HepG2 (cell line): Measurements from ENCODE around the gene IQCH. TPM values are rescaled to one million over a fixed set of nuclear protein-coding genes. Genes with fewer than 3 reads are reported as not detected.

ENCODE experiments used
- ATAC-seq: fragments of 200-7000 bp; cut with Tn5 transposase; 3 replicates; pipeline ENCODE4 v1.9.1; 2020; ENCODE audit warnings: mild to moderate bottlenecking, moderate library complexity
- BruUV-seq: library from RNA; stranded (reverse); fragments of 400-500 nt; replicated peaks from 2 replicates; lab custom pipeline; 2021; lab: Mats Ljungman, UMichigan
- CTCF ChIA-PET: fragments of 300-600 bp; formaldehyde crosslinking; extraction: SDS; loops from one replicate; lab custom pipeline; 2021; ENCODE audit warnings: low total read pairs, inconsistent platforms, low intra/inter-chr PET ratio; lab: Yijun Ruan, JAX
- POLR2A ChIA-PET: fragments of 350-600 bp; sonication (Branson Sonifier 250); formaldehyde crosslinking; loops from one replicate; lab custom pipeline; 2020; ENCODE audit warnings: antibody characterized with exemption, inconsistent platforms; lab: Yijun Ruan, JAX
- DNase-seq: peaks from one replicate; pipeline ENCODE4 v3.0.0-alpha.2; 2015; ENCODE audit warnings: low spot score
- FAIRE-seq: peaks from 3 replicates; lab custom pipeline; 2011; peaks lifted over from hg19 to GRCh38; lab: Jason Lieb, UNC
- H2AFZ ChIP-seq: one replicate; pipeline ENCODE4 v1.6.1; 2011; ENCODE audit warnings: low read length, inconsistent platforms
- H3K27ac ChIP-seq: fragments of 300-600 bp; 3 replicates; pipeline ENCODE4 v1.8.0; 2011; ENCODE audit warnings: mixed run types, mild to moderate bottlenecking, mixed read lengths, low read length, inconsistent platforms; ENCODE audit not compliant: insufficient read depth; ENCODE audit errors: extremely low read length
- H3K27me3 ChIP-seq, 2 experiments: fragments of 200-600 bp in 1 of 2; 2 replicates in 1 of 2; 3 replicates in 1 of 2; pipeline versions ENCODE4 v1.6.0 to v1.8.0; 2011; ENCODE audit warnings: low read length in 2 of 2, mild to moderate bottlenecking in 2 of 2, moderate library complexity in 2 of 2, inconsistent platforms in 1 of 2; ENCODE audit not compliant: insufficient read depth in 2 of 2, control insufficient read depth in 1 of 2
- H3K36me3 ChIP-seq, 2 experiments: fragments of 200-600 bp in 1 of 2; replicated peaks in 1 of 2; 2 replicates in 1 of 2; 3 replicates in 1 of 2; pipeline versions ENCODE4 v1.5.1 to v1.8.0; 2011; ENCODE audit warnings: low read length in 2 of 2, inconsistent platforms in 1 of 2; ENCODE audit not compliant: insufficient read depth in 2 of 2, control insufficient read depth in 1 of 2
- H3K4me1 ChIP-seq: 2 replicates; pipeline ENCODE4 v1.5.1; 2012; ENCODE audit warnings: low read length, inconsistent platforms; ENCODE audit not compliant: insufficient read depth
- H3K4me2 ChIP-seq: 2 replicates; pipeline ENCODE4 v1.6.0; 2011; ENCODE audit warnings: low read depth, low read length, inconsistent platforms
- H3K4me3 ChIP-seq, 3 experiments: fragments of 200-600 bp in 1 of 3; sonication (generic), shearing (Covaris generic) in 1 of 3; replicated peaks in 1 of 3; 2 replicates each; pipeline ENCODE4 v1.5.1; 2011 to 2016; ENCODE audit warnings: low read length in 3 of 3, inconsistent platforms in 2 of 3, low read depth in 2 of 3, mild to moderate bottlenecking in 2 of 3, control low read depth in 1 of 3, mixed read lengths in 1 of 3; ENCODE audit not compliant: insufficient read depth in 1 of 3
- H3K79me2 ChIP-seq: one replicate; pipeline ENCODE4 v1.6.1; 2011; ENCODE audit warnings: low read length, inconsistent platforms; ENCODE audit not compliant: insufficient read depth
- H3K9ac ChIP-seq: 2 replicates; pipeline ENCODE4 v1.6.0; 2011; ENCODE audit warnings: mild to moderate bottlenecking, low read depth, low read length, inconsistent platforms; ENCODE audit not compliant: insufficient read depth
- H3K9me3 ChIP-seq: 2 replicates; pipeline ENCODE4 v1.5.1; 2012; ENCODE audit warnings: mild to moderate bottlenecking, low read length
- H4K20me1 ChIP-seq: 2 replicates; pipeline ENCODE4 v1.6.0; 2011; ENCODE audit warnings: inconsistent platforms, mild to moderate bottlenecking, low read length, moderate library complexity; ENCODE audit not compliant: insufficient read depth
- BHLHE40 ChIP-seq: IDR thresholded peaks from 2 replicates; pipeline ENCODE4 v1.6.1; 2011; ENCODE audit warnings: low read length, improper control_type of control experiment
- BRD4 ChIP-seq: sonication (generic); formaldehyde crosslinking; IDR thresholded peaks from 2 replicates; pipeline ENCODE4 v1.4.0; 2020; ENCODE audit warnings: missing genetic modification reagents
- CAMTA2 ChIP-seq: sonication (generic); formaldehyde crosslinking; IDR thresholded peaks from 2 replicates; pipeline ENCODE4 v1.4.0; 2020; ENCODE audit warnings: mild to moderate bottlenecking, missing genetic modification reagents, borderline replicate concordance
- MBNL3 ChIP-seq: fragments of 250-450 bp; sonication (Bioruptor Pico); conservative IDR thresholded peaks from 2 replicates; pipeline ENCODE4 v1.8.0; 2022; ENCODE audit warnings: mild to moderate bottlenecking, inconsistent platforms
- TOPORS ChIP-seq: sonication (generic); formaldehyde crosslinking; IDR thresholded peaks from 2 replicates; pipeline ENCODE4 v1.8.0; 2023; ENCODE audit warnings: mild to moderate bottlenecking, missing genetic modification reagents
- ZNF577 ChIP-seq: sonication (generic); formaldehyde crosslinking; IDR thresholded peaks from 2 replicates; pipeline ENCODE4 v1.4.0; 2020; ENCODE audit warnings: mild to moderate bottlenecking, low read depth, missing genetic modification reagents, borderline replicate concordance
- ZNF746 ChIP-seq: sonication (generic); formaldehyde crosslinking; IDR thresholded peaks from 2 replicates; pipeline ENCODE4 v1.8.0; 2022; ENCODE audit warnings: mild to moderate bottlenecking, missing genetic modification reagents
- WGBS: methylation state at CpG from one replicate; pipeline ENCODE4 v1.1.6; 2017; ENCODE audit warnings: low lambda C conversion rate; 5-methylcytosine and 5-hydroxymethylcytosine counted together
- in situ Hi-C: cut with HindIII; loops from 2 replicates; pipeline ENCODE4 v1.10.0; 2017; ENCODE audit warnings: low pct_unique_long_range_greater_than_20kb; ENCODE audit not compliant: extremely low pct_ligation_motif_present
- intact Hi-C: fragments of 100-400 bp; cut with micrococcal nuclease; formaldehyde crosslinking; loops from one replicate; pipeline ENCODE4 v1.10.0; 2022; ENCODE audit not compliant: unreplicated experiment
- polyA plus RNA-seq, 8 experiments: library from polyadenylated mRNA; depleted of rRNA in 3 of 8; stranded (reverse) in 7 of 8; unstranded in 1 of 8; fragments of >200 nt; fragmentation: Illumina TruSeq in 4 of 8; extraction: Trizol in 4 of 8; gene quantifications; 2 replicates each; pipeline versions ENCODE4 v1.2.1 to v1.2.3, GENCODE V29; 2011 to 2016; ENCODE audit warnings: low read depth in 4 of 8, missing spikeins in 1 of 8, mixed read lengths in 1 of 8; ENCODE audit not compliant: insufficient read depth in 1 of 8
- total RNA-seq, 5 experiments: library from RNA; depleted of rRNA; stranded (reverse); fragments of >200 nt; fragmentation: Illumina TruSeq; extraction: Trizol; gene quantifications; 2 replicates each; pipeline ENCODE4 v1.2.3, GENCODE V29; 2016; ENCODE audit warnings: low read depth in 1 of 5
- TF ChIP-seq, protein P1 (sequence below): sonication (generic); formaldehyde crosslinking; IDR thresholded peaks from 2 replicates; pipeline ENCODE4 v1.5.0; 2020; ENCODE audit warnings: missing genetic modification reagents
- TF ChIP-seq, protein P2 (sequence below): sonication (generic); formaldehyde crosslinking; IDR thresholded peaks from 2 replicates; pipeline ENCODE4 v1.4.0; 2020; ENCODE audit warnings: mild to moderate bottlenecking, missing genetic modification reagents
- TF ChIP-seq, protein P3 (sequence below): sonication (generic); formaldehyde crosslinking; conservative IDR thresholded peaks from 2 replicates; pipeline ENCODE4 v1.8.0; 2022; ENCODE audit warnings: mild to moderate bottlenecking, moderate library complexity, missing genetic modification reagents

The IQCH gene
- total and polyA plus RNA-seq, 2 of the 13 experiments (the other 11 are each of a cell fraction or from before 2014, with no cell fraction given), result 0.16 to 0.55 TPM

DNA sequence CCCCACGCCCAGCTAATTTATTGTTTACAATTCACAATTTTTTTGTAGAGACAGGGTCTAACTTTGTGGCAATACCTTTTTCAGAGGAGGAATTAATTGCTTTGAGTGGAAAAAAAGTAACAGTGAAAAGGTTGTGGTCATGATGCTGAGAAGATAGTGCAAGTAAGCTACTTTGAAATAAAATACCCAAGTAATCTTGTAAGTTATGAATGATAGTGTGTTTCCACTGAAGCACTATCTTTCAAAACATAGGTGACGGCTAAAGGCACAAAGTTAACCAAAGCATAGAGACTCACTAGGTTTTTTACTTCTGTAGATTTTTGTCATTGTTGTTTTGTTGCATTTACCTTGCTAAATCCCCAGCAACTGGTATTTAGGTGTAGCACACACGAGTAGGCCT, 165.1 kb downstream of the IQCH start (continued):
- TF ChIP-seq CAMTA2 (CRISPR knock-in tag), result no peak
- no peak for TF ChIP-seq TOPORS (CRISPR knock-in tag)
- no peak for TF ChIP-seq MBNL3 (CRISPR knock-in tag)

DNA sequence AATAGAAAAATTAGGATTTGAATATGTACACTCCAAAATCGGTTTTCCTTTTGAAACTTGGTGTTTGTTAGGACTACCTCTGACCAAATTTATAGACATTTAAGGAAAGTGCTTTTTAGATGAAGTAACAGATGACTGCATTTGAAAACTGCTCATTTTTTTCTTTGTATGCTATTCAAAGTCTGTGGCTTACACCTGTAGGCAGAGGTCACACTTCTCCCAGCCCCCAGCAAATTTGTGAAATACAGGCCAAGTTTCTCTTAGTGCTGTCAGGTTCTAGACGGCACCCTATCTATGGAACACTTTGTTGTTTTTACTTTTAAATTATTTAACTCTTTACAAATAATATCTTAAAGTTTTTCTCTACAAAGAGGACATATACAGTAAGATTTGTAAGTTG, 165.6 kb downstream of the IQCH start:
- no peak overlapping the region for H3K4me2 ChIP-seq
- no peaks in the 10 kb centered on the region for H4K20me1 ChIP-seq
- in situ Hi-C loops, result no loop called here
- no peaks in the 10 kb centered on the region for H3K36me3 ChIP-seq
- no peaks in the 10 kb centered on the region for H3K79me2 ChIP-seq
- 50% methylated on average over 2 of the region's 2 CpGs for WGBS
- POLR2A ChIA-PET, result no interaction called here
- H3K27ac ChIP-seq, result no peak overlapping the region
- no peak overlapping the region for H3K9ac ChIP-seq
- DNase-seq (no peak), ATAC-seq (no peak), FAIRE-seq (no peak)
- H3K4me3 ChIP-seq, result no peak overlapping the region
- no peak overlapping the region for H2AFZ ChIP-seq
- peaks cover 12% of the 10 kb centered on the region for H3K4me1 ChIP-seq
- no peaks in the 10 kb centered on the region for H3K27me3 ChIP-seq
- H3K9me3 ChIP-seq, result no peaks in the 10 kb centered on the region
- CTCF ChIA-PET, result no interaction called here
- intact Hi-C loops, result no loop called here
- TF ChIP-seq BHLHE40 (no peak), BRD4 (CRISPR knock-in tag) (no peak), ZNF746 (CRISPR knock-in tag) (no peak), ZNF577 (CRISPR knock-in tag) (no peak)
- TF ChIP-seq, protein P1, sequence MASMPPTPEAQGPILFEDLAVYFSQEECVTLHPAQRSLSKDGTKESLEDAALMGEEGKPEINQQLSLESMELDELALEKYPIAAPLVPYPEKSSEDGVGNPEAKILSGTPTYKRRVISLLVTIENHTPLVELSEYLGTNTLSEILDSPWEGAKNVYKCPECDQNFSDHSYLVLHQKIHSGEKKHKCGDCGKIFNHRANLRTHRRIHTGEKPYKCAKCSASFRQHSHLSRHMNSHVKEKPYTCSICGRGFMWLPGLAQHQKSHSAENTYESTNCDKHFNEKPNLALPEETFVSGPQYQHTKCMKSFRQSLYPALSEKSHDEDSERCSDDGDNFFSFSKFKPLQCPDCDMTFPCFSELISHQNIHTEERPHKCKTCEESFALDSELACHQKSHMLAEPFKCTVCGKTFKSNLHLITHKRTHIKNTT (CRISPR knock-in tag), result no peak
- TF ChIP-seq, protein P2, sequence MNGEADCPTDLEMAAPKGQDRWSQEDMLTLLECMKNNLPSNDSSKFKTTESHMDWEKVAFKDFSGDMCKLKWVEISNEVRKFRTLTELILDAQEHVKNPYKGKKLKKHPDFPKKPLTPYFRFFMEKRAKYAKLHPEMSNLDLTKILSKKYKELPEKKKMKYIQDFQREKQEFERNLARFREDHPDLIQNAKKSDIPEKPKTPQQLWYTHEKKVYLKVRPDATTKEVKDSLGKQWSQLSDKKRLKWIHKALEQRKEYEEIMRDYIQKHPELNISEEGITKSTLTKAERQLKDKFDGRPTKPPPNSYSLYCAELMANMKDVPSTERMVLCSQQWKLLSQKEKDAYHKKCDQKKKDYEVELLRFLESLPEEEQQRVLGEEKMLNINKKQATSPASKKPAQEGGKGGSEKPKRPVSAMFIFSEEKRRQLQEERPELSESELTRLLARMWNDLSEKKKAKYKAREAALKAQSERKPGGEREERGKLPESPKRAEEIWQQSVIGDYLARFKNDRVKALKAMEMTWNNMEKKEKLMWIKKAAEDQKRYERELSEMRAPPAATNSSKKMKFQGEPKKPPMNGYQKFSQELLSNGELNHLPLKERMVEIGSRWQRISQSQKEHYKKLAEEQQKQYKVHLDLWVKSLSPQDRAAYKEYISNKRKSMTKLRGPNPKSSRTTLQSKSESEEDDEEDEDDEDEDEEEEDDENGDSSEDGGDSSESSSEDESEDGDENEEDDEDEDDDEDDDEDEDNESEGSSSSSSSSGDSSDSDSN (CRISPR knock-in tag), result no peak
- TF ChIP-seq, protein P3, sequence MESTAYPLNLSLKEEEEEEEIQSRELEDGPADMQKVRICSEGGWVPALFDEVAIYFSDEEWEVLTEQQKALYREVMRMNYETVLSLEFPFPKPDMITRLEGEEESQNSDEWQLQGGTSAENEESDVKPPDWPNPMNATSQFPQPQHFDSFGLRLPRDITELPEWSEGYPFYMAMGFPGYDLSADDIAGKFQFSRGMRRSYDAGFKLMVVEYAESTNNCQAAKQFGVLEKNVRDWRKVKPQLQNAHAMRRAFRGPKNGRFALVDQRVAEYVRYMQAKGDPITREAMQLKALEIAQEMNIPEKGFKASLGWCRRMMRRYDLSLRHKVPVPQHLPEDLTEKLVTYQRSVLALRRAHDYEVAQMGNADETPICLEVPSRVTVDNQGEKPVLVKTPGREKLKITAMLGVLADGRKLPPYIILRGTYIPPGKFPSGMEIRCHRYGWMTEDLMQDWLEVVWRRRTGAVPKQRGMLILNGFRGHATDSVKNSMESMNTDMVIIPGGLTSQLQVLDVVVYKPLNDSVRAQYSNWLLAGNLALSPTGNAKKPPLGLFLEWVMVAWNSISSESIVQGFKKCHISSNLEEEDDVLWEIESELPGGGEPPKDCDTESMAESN, result no peak
- BruUV-seq, result no TSS peak
